Measurements from ENCODE around the gene EML4.
A peak's percentile ranks its signal among the peaks of the same experiment; 100 is the strongest.

EML4 gene

GRCh38 chr2:42249284-42249683, 80.1 kb downstream of the EML4 start:
- no peak overlapping the region for H3K4me3 ChIP-seq (ENCODE audit: low read depth, low read length)
- TF ChIP-seq CTCF (IDR thresholded peaks at IDR 0.05; ENCODE audit: low read depth, low read length, missing control alignments): no peak
- no peak for DNase-seq (ENCODE audit: low read depth)

- TF ChIP-seq CTCF (IDR thresholded peaks at IDR 0.05; ENCODE audit: low read depth, low read length, missing control alignments): no peak
- no peak overlapping the region for H3K4me3 ChIP-seq (ENCODE audit: low read depth, low read length)
- no peak for DNase-seq (ENCODE audit: low read depth)
Measured at GRCh38 chr2:42249887-42250286, 80.7 kb downstream of the EML4 start.

GRCh38 chr2:42250925-42251324, 81.8 kb downstream of the EML4 start:
- TF ChIP-seq CTCF (IDR thresholded peaks at IDR 0.05; ENCODE audit: low read depth, low read length, missing control alignments): no peak
- H3K4me3 ChIP-seq (ENCODE audit: low read depth, low read length): no peak overlapping the region
- no peak for DNase-seq (ENCODE audit: low read depth)

GRCh38 chr2:42252464-42252863, 83.3 kb downstream of the EML4 start:
- no peak for DNase-seq (ENCODE audit: low read depth)
- TF ChIP-seq CTCF (IDR thresholded peaks at IDR 0.05; ENCODE audit: low read depth, low read length, missing control alignments): no peak
- H3K4me3 ChIP-seq (ENCODE audit: low read depth, low read length): no peak overlapping the region

GRCh38 chr2:42254186-42254895, 85.2 kb downstream of the EML4 start:
- H3K4me3 ChIP-seq (ENCODE audit: low read depth, low read length): no peak overlapping the region
- TF ChIP-seq CTCF (IDR thresholded peaks at IDR 0.05; ENCODE audit: low read depth, low read length, missing control alignments): no peak
- no peak for DNase-seq (ENCODE audit: low read depth)

- H3K4me3 ChIP-seq (ENCODE audit: low read depth, low read length): no peak overlapping the region
- DNase-seq (ENCODE audit: low read depth): peak; percentile 53
- TF ChIP-seq CTCF (IDR thresholded peaks at IDR 0.05; ENCODE audit: low read depth, low read length, missing control alignments): no peak
Measured at GRCh38 chr2:42256505-42256904, 87.4 kb downstream of the EML4 start.
